Fibroblast of skin of left quadriceps (primary cell): ENCODE data around the gene RRP1.

Experiments used
- DNase-seq, 2 experiments: peaks; one replicate each; pipeline ENCODE4 v3.0.0-alpha.2; 2013; ENCODE audit warnings: low read depth in 2 of 2

Gene RRP1

GRCh38 chr21:43775190-43775589, 14.2 kb upstream of the RRP1 start:
- DNase-seq = no peak

DNA sequence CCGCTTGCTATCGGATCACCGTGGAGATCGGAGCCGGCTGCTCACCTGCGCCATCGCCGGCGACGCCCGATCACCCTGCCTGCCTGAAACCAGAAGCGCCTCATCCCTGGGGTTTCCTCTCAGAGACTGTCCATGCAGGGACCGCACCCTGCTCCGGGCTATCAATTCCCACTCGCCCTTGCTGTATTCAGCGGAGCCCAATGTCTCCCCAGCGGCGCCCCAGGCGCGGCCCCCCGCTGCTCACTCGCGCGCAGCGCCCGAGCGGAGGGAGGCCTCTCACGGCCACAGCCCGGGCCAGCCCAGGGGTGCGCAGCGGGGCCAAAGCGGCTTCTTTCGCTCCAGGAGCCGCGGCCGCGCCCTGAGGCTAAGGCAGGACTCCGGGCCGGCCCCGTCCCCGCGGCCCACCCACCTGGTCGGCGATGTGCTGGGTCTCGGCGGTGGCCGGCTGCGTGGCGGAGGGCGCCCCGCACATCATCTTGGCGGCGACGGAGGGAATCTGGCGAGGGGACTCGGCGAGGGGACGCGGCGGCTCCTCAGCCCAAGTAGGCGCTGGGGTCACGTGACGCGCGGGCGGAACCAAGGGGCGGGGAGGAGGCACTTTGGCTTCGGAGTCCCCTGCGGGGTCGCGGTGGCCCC, 13.5 kb upstream of the RRP1 start, which contains the start of gene CSTB:
Gene CSTB, minus strand, starts transcription at position 514 of the 636 bp plus-strand sequence. Its CDS starts 39 bp downstream, at position 475.
- DNase-seq = peak in 1 of 2 experiments; percentile 31

DNA sequence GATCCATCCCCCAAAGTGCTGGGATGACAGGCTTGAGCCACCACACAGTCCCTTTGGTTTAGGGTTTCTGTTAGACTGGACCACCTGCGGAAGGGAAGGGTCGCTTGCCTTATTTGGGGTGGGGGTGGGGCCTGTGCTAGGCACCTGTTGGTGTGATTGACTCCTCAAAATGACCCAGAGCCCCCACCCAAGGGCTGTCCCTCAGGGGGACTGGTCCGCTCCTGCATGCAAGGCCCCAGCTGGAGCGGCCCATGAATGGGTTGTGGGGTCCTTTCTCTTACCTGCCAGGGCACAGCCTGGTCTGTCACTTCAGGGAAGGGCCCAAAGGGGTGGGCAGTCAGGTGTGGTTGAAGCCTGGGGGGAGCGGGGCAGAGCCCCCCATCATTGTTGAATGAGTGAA, 11.4 kb upstream of the RRP1 start:
- no peak for DNase-seq

DNA sequence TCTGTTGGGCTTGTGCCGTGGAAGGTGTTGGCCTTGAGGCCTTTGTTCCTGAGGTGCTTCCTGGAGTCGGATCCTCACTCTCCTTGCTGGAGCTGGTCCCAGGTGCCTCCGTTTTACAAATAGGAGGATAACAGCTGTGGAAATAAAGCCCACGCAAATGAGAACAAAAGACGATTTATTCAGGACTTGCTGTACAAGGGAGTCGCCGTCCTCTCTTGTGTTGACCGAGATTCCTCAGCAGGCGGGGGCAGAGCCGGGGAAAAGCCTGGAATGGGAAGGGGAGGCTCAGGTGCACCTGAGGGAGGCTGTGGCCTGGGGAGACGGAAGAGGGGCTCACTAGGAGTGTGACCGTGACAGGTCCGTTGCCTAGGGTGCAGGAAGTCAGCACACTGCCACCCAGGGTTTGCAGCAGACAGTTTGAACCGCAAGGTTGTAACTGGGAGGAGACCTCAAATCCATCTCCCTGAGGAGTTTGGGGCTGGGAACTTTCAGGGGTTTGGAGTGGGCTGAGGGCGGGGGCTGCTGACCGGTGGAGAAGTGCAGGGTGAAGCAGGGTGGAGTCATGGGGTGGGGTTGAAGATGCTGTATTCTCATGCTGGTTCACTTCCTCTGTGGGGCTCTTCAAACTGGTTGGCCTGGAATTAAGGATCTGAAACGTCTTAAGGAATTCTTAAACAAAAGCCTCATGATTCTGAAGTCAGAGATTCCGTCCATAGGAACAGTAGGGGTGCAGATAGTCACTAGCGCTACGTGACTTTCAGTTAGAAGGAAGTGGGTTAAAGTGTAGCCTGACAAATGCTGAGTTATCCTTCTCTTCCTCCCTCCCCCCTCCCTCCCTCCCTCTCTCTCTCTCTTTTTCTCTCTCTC, 10.7 kb upstream of the RRP1 start:
- DNase-seq = no peak

DNA sequence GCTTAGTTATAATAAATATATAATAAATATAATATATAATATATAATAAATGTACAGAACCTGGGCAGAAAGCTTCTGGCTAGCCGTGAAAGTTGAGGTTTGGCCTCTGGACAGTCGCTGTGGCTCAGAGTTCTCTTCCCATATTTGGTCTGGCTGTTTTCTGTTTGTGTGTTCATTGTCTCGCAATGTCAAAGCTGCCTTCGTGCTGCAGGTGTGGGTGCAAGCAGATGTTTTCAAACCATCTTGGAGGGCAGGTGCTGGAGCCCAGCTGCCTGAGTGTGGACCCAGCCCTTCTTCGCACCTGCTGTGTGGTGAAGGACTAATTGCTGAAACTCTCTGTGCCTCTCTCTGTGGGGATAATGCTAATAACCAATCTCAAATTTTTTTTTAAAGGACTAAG, 9.7 kb upstream of the RRP1 start:
- no peak for DNase-seq

- DNase-seq = no peak
These were observed 7.5 kb upstream of the RRP1 start for GRCh38 chr21:43781846-43782245.

- no peak for DNase-seq
These were observed 6.8 kb upstream of the RRP1 start for GRCh38 chr21:43782431-43783097.

- DNase-seq = no peak
These were observed 6.2 kb upstream of the RRP1 start for GRCh38 chr21:43783098-43783700.

GRCh38 chr21:43785134-43785533, 4.2 kb upstream of the RRP1 start:
- DNase-seq = no peak

GRCh38 chr21:43786300-43786806, 3.0 kb upstream of the RRP1 start:
- DNase-seq = no peak

GRCh38 chr21:43786807-43787440, 2.5 kb upstream of the RRP1 start:
- DNase-seq = no peak

GRCh38 chr21:43790010-43790524, 690 bp downstream of the RRP1 start:
- DNase-seq = no peak

- DNase-seq = no peak
These were observed 3.0 kb downstream of the RRP1 start for GRCh38 chr21:43792406-43792805.

- no peak for DNase-seq
These were observed 3.9 kb downstream of the RRP1 start for GRCh38 chr21:43793243-43793642.

- DNase-seq = no peak
These were observed 4.9 kb downstream of the RRP1 start for GRCh38 chr21:43794311-43794710.

DNA sequence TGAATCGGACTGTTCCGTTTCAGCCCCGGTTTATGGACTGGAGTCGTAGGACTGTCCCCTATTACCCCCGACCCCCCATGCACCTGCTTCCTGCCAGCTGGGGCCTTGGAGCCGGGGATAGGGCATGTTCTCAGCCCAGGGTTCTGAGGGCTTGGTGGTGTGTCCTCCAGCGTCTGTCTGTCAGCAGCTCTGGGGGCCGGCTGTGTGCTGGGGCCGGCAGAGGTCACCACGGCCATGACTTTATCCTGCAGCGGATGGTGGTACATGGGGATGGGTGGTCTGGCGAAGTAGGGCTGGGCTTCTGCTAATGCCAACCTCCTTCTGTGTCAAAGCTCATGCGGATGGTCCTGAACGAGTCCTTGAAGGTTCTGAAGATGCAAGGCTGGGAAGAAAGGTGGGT, 5.5 kb downstream of the RRP1 start:
- DNase-seq = no peak

DNA sequence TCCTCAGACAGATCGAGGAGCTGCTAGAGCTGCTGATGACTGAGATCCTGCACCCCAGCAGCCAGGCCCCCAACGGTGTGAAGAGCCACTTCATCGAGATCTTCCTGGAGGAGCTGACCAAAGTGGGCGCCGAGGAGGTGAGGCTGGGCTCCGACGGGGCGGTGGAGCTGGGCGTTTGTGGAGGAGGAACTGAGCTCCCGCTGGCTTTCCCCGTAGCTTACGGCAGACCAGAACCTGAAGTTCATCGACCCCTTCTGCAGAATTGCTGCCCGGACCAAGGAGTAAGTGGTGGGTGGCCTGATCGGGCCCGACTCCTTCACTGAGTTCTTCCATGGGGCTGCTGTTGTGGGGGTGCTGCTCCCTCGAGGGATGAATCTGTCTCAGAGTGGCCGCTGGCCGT, 8.0 kb downstream of the RRP1 start:
- DNase-seq = no peak

GRCh38 chr21:43797925-43798715, 8.7 kb downstream of the RRP1 start:
- no peak for DNase-seq

- DNase-seq = no peak
These were observed 10.0 kb downstream of the RRP1 start for GRCh38 chr21:43799301-43799840.

- no peak for DNase-seq
These were observed 10.7 kb downstream of the RRP1 start for GRCh38 chr21:43800124-43800523.
